B cell (primary cell): ENCODE measurements around the gene RACK1. TPM values are rescaled to one million over a fixed set of nuclear protein-coding genes. Genes with fewer than 3 reads are reported as not detected.

Experiments
- ATAC-seq: fragments of 200-7000 bp; cut with Tn5 transposase; one replicate; pipeline ENCODE4 v1.10.0; 2021; ENCODE audit warnings: low read depth, mild to moderate bottlenecking, moderate number of reproducible peaks, moderate library complexity
- CTCF ChIA-PET: fragments of 350-600 bp; sonication (Branson Sonifier 250); formaldehyde crosslinking; loops from one replicate; lab custom pipeline; 2021; ENCODE audit warnings: antibody characterized with exemption, inconsistent platforms; lab: Charles Lee
- POLR2A ChIA-PET: fragments of 350-600 bp; sonication (Branson Sonifier 250); formaldehyde crosslinking; loops from one replicate; lab custom pipeline; 2021; ENCODE audit warnings: antibody characterized with exemption; lab: Charles Lee
- DNase-seq: peaks from one replicate; pipeline ENCODE4 v3.0.0; 2013
- H2AFZ ChIP-seq: 2 replicates; pipeline ENCODE4 v1.6.1; 2012; ENCODE audit warnings: mild to moderate bottlenecking, low read depth, low read length; ENCODE audit not compliant: insufficient read depth, poor library complexity, severe bottlenecking
- H3K27ac ChIP-seq, 2 donors: 1 replicate in 1 of 2; 2 replicates in 1 of 2; pipeline ENCODE4 v1.5.1; 2012 to 2013; ENCODE audit warnings: low read length in 2 of 2, mild to moderate bottlenecking in 2 of 2, moderate library complexity in 1 of 2
- H3K27me3 ChIP-seq, 4 experiments: fragments of 200-600 bp in 1 of 4; sonication (generic) in 1 of 4; replicated peaks in 1 of 4; 1 replicate in 2 of 4; 2 replicates in 2 of 4; pipeline versions ENCODE4 v1.6.1 to v1.7.0; 2013 to 2016; ENCODE audit warnings: low read length in 3 of 4, mild to moderate bottlenecking in 2 of 4, mixed read lengths in 1 of 4, moderate library complexity in 1 of 4; ENCODE audit not compliant: insufficient read depth in 4 of 4, control insufficient read depth in 3 of 4; ENCODE audit errors: control extremely low read depth in 1 of 4
- H3K36me3 ChIP-seq, 2 experiments: replicated peaks in 1 of 2; 1 replicate in 1 of 2; 2 replicates in 1 of 2; pipeline versions ENCODE4 v1.6.1 to v1.7.1; 2013; ENCODE audit warnings: low read length in 1 of 2; ENCODE audit not compliant: insufficient read depth in 2 of 2, control insufficient read depth in 1 of 2; ENCODE audit errors: control extremely low read depth in 1 of 2, extremely low read depth in 1 of 2
- H3K4me1 ChIP-seq, 2 donors: fragments of 200-600 bp in 1 of 2; sonication (generic) in 1 of 2; 1 replicate in 1 of 2; 2 replicates in 1 of 2; pipeline versions ENCODE4 v1.5.1 to v1.6.1; 2013 to 2017; ENCODE audit warnings: low read length in 2 of 2; ENCODE audit not compliant: control insufficient read depth in 2 of 2, insufficient read depth in 2 of 2
- H3K4me2 ChIP-seq: replicated peaks from 2 replicates; pipeline ENCODE3; 2012; ENCODE audit warnings: mild to moderate bottlenecking, low read depth, low read length; ENCODE audit not compliant: poor library complexity, severe bottlenecking
- H3K4me3 ChIP-seq, 5 experiments: fragments of 200-600 bp in 1 of 5; sonication (generic) in 1 of 5; 1 replicate in 3 of 5; 2 replicates in 2 of 5; pipeline versions ENCODE4 v1.5.1 to v1.7.0; 2011 to 2016; ENCODE audit warnings: low read length in 4 of 5, mild to moderate bottlenecking in 4 of 5, low read depth in 2 of 5, control low read depth in 1 of 5, moderate library complexity in 1 of 5; ENCODE audit not compliant: insufficient read depth in 1 of 5; ENCODE audit errors: control extremely low read depth in 1 of 5, extremely low read depth in 1 of 5
- H3K79me2 ChIP-seq: fragments of 200-600 bp; sonication (generic); one replicate; pipeline ENCODE4 v1.6.0; 2016; ENCODE audit warnings: low read length; ENCODE audit not compliant: control insufficient read depth, insufficient read depth
- H3K9ac ChIP-seq: fragments of 200-600 bp; sonication (generic); 2 replicates; pipeline ENCODE4 v1.6.1; 2017; ENCODE audit warnings: mild to moderate bottlenecking, low read length, moderate library complexity
- H3K9me3 ChIP-seq, 3 donors: one replicate each; pipeline versions ENCODE4 v1.6.1 to v1.7.1; 2013; ENCODE audit warnings: low read length in 2 of 3; ENCODE audit not compliant: control insufficient read depth in 2 of 3, insufficient read depth in 1 of 3; ENCODE audit errors: control extremely low read depth in 1 of 3
- H4K20me1 ChIP-seq: 2 replicates; pipeline ENCODE4 v1.6.0; 2012; ENCODE audit warnings: mild to moderate bottlenecking, low read length; ENCODE audit not compliant: insufficient read depth, control insufficient read depth, poor library complexity, severe bottlenecking
- H3K27ac Mint-ChIP-seq: one replicate; pipeline ENCODE4 v1.8.0; 2021; ENCODE audit warnings: mixed read lengths
- H3K27me3 Mint-ChIP-seq: one replicate; pipeline ENCODE4 v1.8.0; 2021; ENCODE audit warnings: mixed read lengths
- H3K4me1 Mint-ChIP-seq: one replicate; pipeline ENCODE4 v1.8.0; 2021; ENCODE audit warnings: mixed read lengths
- H3K4me3 Mint-ChIP-seq: one replicate; pipeline ENCODE4 v1.8.0; 2021; ENCODE audit warnings: mixed read lengths
- H3K9me3 Mint-ChIP-seq: one replicate; pipeline ENCODE4 v1.8.0; 2022; ENCODE audit warnings: mixed read lengths; ENCODE audit not compliant: insufficient read depth
- EZH2 ChIP-seq: IDR thresholded peaks from 2 replicates; pipeline ENCODE4 v1.6.1; 2012; ENCODE audit warnings: borderline replicate concordance, low read depth, mild to moderate bottlenecking, moderate library complexity, low read length; ENCODE audit not compliant: insufficient read depth, poor library complexity, severe bottlenecking
- WGBS: methylation state at CpG from one replicate; pipeline ENCODE4 v1.1.5; 2013; ENCODE audit warnings: missing lambda C conversion rate; ENCODE audit not compliant: insufficient coverage; 5-methylcytosine and 5-hydroxymethylcytosine counted together
- intact Hi-C: fragments of 100-400 bp; cut with micrococcal nuclease; formaldehyde crosslinking; loops from one replicate; pipeline ENCODE4 v1.10.0; 2022
- polyA plus RNA-seq: library from polyadenylated mRNA; depleted of rRNA; stranded (reverse); fragments of >200 nt; gene quantifications from 2 replicates; pipeline ENCODE4 v1.2.3, GENCODE V29; 2012
- total RNA-seq, 2 donors: library from RNA; stranded (reverse); fragments of 120-200 nt in 1 of 2; gene quantifications; 1 replicate in 1 of 2; 2 replicates in 1 of 2; pipeline versions ENCODE4 v1.2.3 to v1.2.4, GENCODE V29; 2013 to 2022
- TF ChIP-seq, protein P1 (sequence below): fragments of 200-600 bp; IDR thresholded peaks from one replicate; pipeline ENCODE4 v1.8.0; 2022; ENCODE audit warnings: antibody characterized with exemption, mild to moderate bottlenecking

Gene RACK1
- total and polyA plus RNA-seq, 2 donors (not counting 1 experiment from before 2014, with no cell fraction given) = 2,047 to 4,130 TPM

DNA sequence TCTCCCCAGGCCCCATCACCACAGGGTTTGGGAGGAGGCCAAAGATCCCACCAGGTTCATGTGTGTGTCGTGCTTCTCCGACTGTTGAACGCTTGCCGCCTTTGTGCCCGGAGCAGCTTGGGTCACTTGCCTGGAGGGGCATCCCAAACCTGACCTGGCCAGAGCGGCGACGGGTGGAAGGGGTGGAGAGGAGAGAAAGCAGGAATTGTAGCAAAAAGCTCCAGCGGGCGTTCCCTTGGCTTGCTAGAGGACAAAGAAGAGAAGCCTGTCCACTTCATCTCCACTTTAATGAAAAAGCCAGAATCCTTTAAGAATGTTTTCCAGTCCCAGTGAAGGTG is 23.6 kb downstream of the RACK1 start:
- peak overlapping the region; percentile 75 for H3K27ac Mint-ChIP-seq
- no peak overlapping the region for H3K9ac ChIP-seq
- peaks cover 9% of the 10 kb centered on the region for H3K79me2 ChIP-seq
- H3K4me3 Mint-ChIP-seq = peak overlapping the region; percentile 57
- POLR2A ChIA-PET = interaction anchor here (0.8 to 1.0 kb wide), 3 partner anchors 13 to 30 kb away, joined by 3 to 6 read pairs (median 4); no protein-coding TSS in a partner anchor
- CTCF ChIA-PET = interaction anchor here (1.0 to 1.4 kb wide), 2 partner anchors 30 to 31 kb away, joined by 4 read pairs; no protein-coding TSS in a partner anchor
- H3K36me3 ChIP-seq = no peaks in the 10 kb centered on the region
- H3K4me2 ChIP-seq = no peak overlapping the region
- peaks cover 62% of the 10 kb centered on the region for H3K4me1 Mint-ChIP-seq
- no peaks in the 10 kb centered on the region for H3K27me3 Mint-ChIP-seq
- TF ChIP-seq, protein P1, sequence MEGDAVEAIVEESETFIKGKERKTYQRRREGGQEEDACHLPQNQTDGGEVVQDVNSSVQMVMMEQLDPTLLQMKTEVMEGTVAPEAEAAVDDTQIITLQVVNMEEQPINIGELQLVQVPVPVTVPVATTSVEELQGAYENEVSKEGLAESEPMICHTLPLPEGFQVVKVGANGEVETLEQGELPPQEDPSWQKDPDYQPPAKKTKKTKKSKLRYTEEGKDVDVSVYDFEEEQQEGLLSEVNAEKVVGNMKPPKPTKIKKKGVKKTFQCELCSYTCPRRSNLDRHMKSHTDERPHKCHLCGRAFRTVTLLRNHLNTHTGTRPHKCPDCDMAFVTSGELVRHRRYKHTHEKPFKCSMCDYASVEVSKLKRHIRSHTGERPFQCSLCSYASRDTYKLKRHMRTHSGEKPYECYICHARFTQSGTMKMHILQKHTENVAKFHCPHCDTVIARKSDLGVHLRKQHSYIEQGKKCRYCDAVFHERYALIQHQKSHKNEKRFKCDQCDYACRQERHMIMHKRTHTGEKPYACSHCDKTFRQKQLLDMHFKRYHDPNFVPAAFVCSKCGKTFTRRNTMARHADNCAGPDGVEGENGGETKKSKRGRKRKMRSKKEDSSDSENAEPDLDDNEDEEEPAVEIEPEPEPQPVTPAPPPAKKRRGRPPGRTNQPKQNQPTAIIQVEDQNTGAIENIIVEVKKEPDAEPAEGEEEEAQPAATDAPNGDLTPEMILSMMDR = no peak
- no peak for TF ChIP-seq EZH2
- peaks cover 20 to 50% of the 10 kb centered on the region in 2 donors for H3K4me1 ChIP-seq
- no peaks in the 10 kb centered on the region for H3K9me3 Mint-ChIP-seq
- WGBS = 100% methylated on average over 7 of the region's 10 CpGs
- DNase-seq (no peak), ATAC-seq (no peak)
- H3K27ac ChIP-seq = no peak overlapping the region
- intact Hi-C loops = no loop called here
- no peak overlapping the region for H2AFZ ChIP-seq
- H3K9me3 ChIP-seq = peaks cover 0 to 18% (median 0%) of the 10 kb centered on the region in 3 donors
- no peaks in the 10 kb centered on the region for H3K27me3 ChIP-seq
- H3K4me3 ChIP-seq = no peak overlapping the region
- no peaks in the 10 kb centered on the region for H4K20me1 ChIP-seq

DNA sequence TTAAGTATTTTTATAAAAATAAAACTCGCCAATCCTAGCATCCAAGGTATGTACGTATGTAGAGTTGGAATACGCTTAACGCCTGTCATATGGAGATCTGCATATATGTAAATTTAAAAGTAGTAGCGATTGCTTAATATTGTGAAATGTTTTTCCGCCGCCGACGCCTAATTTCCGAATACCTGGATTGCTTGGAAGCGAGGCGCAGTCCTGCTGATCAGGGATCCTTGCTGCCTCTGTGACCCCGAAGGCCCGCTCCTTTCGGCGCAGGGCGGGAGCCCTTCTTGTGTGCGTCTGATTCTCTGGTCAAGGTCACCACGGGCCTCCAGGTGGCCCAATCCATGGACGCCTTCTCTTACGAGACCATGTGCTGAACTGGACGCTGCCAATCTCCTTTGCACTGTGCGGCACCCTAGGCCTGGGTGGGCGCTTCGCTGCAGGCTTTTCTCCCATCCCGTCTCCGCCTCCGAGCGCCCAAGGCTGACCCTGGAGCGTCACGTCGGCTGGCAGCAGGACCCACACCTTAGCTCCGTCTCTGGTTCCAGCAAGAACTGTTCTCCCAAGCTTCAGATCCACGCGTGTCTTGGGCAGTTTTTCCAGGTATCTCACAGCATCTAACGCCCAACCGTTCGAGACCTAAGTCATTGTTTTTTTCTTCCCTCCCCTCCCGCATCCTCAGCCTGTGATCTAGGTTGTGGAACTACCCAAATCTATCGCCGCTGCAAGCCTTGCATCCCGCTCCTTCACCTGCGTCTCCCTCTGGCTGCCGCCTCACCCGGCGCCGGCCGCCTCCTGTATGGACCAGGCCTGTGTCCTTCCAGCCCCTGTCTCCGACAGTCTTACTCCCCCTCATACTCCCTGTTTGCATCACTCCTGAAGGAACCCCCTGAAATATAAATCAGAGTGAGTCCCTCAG is 24.2 kb downstream of the RACK1 start:
- H3K4me3 Mint-ChIP-seq = peak overlapping the region; percentile 67
- H3K9me3 ChIP-seq = peaks cover 0 to 18% (median 0%) of the 10 kb centered on the region in 3 donors
- peaks cover 14 to 44% of the 10 kb centered on the region in 2 donors for H3K4me1 ChIP-seq
- H3K27me3 ChIP-seq = no peaks in the 10 kb centered on the region
- H3K27me3 Mint-ChIP-seq = no peaks in the 10 kb centered on the region
- peak overlapping the region; percentile 76 for H3K27ac Mint-ChIP-seq
- H3K4me2 ChIP-seq = no peak overlapping the region
- H2AFZ ChIP-seq = no peak overlapping the region
- no peaks in the 10 kb centered on the region for H3K9me3 Mint-ChIP-seq
- no peak overlapping the region for H3K27ac ChIP-seq
- intact Hi-C loops = loop anchor here (10.0 kb wide), 1 partner anchor 55 kb away; no protein-coding TSS in a partner anchor
- TF ChIP-seq EZH2 = no peak
- TF ChIP-seq, protein P1 = no peak
- no peaks in the 10 kb centered on the region for H3K36me3 ChIP-seq
- H3K9ac ChIP-seq = no peak overlapping the region
- WGBS = 86% methylated on average over 48 of the region's 49 CpGs
- peaks cover 6% of the 10 kb centered on the region for H3K79me2 ChIP-seq
- no peak overlapping the region for H3K4me3 ChIP-seq
- ChIA-PET POLR2A (no interaction called here), CTCF (interaction anchor here (1.4 kb wide), 1 partner anchor 31 kb away, joined by 4 read pairs; no protein-coding TSS in a partner anchor)
- ATAC-seq (no peak), DNase-seq (no peak)
- peaks cover 5% of the 10 kb centered on the region for H4K20me1 ChIP-seq
- peaks cover 56% of the 10 kb centered on the region for H3K4me1 Mint-ChIP-seq
